Measurements from ENCODE around the gene PDXDC1.
"Not testable (repeated sequence)": the region's sequence is repeated elsewhere in the genome, so short reads cannot be mapped to it uniquely, and the experiment has no call there.

DNA sequence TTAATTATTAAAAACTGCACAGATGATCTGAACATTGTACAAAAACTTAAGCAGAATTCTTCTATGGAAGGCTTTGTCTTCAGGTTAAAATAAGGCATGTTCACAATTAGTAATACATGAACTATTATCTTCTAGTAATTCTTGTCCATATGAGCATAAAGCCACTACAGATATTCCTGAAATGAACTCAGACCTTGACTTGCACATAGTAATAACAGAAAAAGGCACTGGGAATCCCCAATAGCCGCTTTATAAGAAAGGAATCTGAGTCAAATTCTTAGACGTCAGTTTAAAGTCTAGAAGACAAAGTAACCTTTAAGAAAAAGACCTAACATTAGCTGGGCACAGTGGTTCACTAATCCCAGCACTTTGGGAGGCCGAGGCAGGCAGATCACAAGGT, 108.0 kb downstream of the PDXDC1 start:
- TF ChIP-seq CTCF (IDR thresholded peaks at IDR 0.05); ZNF121 (CRISPR knock-in tag; IDR thresholded peaks at IDR 0.05): not testable (repeated sequence)
- TF ChIP-seq, protein P1, sequence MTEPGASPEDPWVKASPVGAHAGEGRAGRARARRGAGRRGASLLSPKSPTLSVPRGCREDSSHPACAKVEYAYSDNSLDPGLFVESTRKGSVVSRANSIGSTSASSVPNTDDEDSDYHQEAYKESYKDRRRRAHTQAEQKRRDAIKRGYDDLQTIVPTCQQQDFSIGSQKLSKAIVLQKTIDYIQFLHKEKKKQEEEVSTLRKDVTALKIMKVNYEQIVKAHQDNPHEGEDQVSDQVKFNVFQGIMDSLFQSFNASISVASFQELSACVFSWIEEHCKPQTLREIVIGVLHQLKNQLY (CRISPR knock-in tag; IDR thresholded peaks at IDR 0.05), result not testable (repeated sequence)
- TF ChIP-seq, protein P2, sequence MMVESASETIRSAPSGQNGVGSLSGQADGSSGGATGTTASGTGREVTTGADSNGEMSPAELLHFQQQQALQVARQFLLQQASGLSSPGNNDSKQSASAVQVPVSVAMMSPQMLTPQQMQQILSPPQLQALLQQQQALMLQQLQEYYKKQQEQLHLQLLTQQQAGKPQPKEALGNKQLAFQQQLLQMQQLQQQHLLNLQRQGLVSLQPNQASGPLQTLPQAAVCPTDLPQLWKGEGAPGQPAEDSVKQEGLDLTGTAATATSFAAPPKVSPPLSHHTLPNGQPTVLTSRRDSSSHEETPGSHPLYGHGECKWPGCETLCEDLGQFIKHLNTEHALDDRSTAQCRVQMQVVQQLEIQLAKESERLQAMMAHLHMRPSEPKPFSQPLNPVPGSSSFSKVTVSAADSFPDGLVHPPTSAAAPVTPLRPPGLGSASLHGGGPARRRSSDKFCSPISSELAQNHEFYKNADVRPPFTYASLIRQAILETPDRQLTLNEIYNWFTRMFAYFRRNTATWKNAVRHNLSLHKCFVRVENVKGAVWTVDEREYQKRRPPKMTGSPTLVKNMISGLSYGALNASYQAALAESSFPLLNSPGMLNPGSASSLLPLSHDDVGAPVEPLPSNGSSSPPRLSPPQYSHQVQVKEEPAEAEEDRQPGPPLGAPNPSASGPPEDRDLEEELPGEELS (CRISPR knock-in tag; IDR thresholded peaks at IDR 0.05), result not testable (repeated sequence)
- TF ChIP-seq, protein P3, sequence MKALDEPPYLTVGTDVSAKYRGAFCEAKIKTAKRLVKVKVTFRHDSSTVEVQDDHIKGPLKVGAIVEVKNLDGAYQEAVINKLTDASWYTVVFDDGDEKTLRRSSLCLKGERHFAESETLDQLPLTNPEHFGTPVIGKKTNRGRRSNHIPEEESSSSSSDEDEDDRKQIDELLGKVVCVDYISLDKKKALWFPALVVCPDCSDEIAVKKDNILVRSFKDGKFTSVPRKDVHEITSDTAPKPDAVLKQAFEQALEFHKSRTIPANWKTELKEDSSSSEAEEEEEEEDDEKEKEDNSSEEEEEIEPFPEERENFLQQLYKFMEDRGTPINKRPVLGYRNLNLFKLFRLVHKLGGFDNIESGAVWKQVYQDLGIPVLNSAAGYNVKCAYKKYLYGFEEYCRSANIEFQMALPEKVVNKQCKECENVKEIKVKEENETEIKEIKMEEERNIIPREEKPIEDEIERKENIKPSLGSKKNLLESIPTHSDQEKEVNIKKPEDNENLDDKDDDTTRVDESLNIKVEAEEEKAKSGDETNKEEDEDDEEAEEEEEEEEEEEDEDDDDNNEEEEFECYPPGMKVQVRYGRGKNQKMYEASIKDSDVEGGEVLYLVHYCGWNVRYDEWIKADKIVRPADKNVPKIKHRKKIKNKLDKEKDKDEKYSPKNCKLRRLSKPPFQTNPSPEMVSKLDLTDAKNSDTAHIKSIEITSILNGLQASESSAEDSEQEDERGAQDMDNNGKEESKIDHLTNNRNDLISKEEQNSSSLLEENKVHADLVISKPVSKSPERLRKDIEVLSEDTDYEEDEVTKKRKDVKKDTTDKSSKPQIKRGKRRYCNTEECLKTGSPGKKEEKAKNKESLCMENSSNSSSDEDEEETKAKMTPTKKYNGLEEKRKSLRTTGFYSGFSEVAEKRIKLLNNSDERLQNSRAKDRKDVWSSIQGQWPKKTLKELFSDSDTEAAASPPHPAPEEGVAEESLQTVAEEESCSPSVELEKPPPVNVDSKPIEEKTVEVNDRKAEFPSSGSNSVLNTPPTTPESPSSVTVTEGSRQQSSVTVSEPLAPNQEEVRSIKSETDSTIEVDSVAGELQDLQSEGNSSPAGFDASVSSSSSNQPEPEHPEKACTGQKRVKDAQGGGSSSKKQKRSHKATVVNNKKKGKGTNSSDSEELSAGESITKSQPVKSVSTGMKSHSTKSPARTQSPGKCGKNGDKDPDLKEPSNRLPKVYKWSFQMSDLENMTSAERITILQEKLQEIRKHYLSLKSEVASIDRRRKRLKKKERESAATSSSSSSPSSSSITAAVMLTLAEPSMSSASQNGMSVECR (CRISPR knock-in tag; IDR thresholded peaks at IDR 0.05; ENCODE audit: borderline replicate concordance), result not testable (repeated sequence)
